Fibroblast of skin of left biceps (primary cell): ENCODE results near the gene XYLT1.
"Not testable (repeated sequence)": the region's sequence is repeated elsewhere in the genome, so short reads cannot be mapped to it uniquely, and the experiment has no call there.

Experiments
- DNase-seq, 2 experiments: peaks; one replicate each; pipeline ENCODE4 v3.0.0-alpha.2; 2013; ENCODE audit warnings: low read depth in 2 of 2

Gene XYLT1, protein sequence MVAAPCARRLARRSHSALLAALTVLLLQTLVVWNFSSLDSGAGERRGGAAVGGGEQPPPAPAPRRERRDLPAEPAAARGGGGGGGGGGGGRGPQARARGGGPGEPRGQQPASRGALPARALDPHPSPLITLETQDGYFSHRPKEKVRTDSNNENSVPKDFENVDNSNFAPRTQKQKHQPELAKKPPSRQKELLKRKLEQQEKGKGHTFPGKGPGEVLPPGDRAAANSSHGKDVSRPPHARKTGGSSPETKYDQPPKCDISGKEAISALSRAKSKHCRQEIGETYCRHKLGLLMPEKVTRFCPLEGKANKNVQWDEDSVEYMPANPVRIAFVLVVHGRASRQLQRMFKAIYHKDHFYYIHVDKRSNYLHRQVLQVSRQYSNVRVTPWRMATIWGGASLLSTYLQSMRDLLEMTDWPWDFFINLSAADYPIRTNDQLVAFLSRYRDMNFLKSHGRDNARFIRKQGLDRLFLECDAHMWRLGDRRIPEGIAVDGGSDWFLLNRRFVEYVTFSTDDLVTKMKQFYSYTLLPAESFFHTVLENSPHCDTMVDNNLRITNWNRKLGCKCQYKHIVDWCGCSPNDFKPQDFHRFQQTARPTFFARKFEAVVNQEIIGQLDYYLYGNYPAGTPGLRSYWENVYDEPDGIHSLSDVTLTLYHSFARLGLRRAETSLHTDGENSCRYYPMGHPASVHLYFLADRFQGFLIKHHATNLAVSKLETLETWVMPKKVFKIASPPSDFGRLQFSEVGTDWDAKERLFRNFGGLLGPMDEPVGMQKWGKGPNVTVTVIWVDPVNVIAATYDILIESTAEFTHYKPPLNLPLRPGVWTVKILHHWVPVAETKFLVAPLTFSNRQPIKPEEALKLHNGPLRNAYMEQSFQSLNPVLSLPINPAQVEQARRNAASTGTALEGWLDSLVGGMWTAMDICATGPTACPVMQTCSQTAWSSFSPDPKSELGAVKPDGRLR

GRCh38 chr16:17470908-17471718, at the start of gene XYLT1:
XYLT1 (minus strand) TSS chr16:17470960; CDS start chr16:17470796, 164 bp downstream.
- peak; percentile 78 to 80 for DNase-seq

- no peak for DNase-seq
Observed at GRCh38 chr16:17520111-17520510, 49.4 kb upstream of the XYLT1 start.

DNA sequence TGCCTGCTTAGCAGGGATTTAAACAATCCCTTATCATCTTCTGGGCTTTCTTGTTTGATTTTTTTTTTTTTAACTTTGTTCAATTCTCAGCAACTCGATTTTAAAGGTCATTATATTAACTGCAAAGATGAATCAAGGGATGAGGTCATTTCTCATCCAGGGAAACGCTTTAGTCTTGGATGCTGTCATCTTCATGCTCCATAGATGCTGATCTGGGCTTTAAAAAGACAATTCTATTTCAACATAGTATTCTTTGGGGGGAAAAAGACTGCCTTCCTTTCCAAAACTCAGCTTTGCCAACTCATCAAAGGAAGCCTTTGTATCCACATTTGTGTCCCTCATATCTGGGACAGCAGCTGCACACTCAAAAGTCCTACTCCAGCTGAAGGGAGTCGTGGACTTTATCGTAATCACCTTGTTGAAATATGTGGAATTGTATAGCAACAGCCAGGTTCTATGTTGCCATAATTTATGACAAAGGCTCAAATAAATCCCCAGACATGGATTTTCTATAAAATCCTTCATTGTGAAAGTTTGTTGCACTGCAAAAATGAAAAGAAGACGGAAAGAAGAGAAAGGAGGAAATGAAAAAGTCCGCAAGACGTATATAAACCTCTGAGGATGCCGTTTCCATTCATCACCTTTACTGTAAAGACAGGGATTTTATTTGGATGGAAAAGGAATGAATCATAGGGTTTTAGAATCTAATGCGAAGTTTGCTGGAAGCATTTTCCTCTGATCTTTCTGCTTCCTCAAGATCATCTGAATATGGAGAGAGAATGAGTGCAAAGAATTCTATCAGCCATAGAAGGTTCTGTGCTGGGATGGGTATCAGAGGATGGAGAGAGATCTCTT, 48.6 kb upstream of the XYLT1 start:
- DNase-seq = no peak

GRCh38 chr16:17518441-17518840, 47.7 kb upstream of the XYLT1 start:
- DNase-seq = no peak

DNA sequence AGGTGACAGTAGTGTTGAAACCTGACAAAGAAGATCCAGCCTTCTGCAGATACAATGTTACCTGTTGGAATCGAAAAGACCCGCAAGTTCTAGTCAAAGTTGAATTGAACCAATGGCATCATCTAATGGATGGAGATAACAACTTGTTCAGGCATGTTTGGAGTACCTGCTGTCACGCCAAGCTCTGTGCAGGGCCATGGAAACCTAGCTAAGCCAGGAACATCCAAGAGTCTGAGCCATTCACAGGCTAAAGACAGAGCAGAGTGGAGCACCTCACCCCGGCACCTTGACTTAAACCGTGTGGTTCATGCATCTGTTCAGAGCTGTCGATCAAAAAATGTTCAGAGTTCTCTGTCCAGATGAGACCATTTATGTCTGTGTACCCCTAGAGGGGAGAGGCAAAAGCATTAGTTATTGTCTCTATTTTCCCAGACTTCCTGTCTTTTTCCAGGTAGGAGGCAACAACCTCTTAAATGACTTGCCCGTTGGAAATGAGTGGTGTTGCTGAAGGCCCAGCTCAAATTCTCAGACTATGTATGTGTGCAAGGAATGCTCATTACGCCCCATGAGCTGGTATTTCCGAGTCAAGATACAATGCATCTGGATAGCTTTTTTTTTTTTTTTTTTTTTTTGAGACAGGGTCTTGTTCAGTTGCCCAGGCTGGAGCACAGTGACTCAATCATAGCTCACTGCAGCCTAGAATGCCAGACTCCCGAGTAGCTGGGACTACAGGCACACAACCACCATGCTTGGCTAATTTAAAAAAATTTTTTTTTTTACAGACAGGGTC, 44.9 kb upstream of the XYLT1 start:
- DNase-seq = no peak

- no peak for DNase-seq
Observed at GRCh38 chr16:17512636-17513220, 42.0 kb upstream of the XYLT1 start.

DNA sequence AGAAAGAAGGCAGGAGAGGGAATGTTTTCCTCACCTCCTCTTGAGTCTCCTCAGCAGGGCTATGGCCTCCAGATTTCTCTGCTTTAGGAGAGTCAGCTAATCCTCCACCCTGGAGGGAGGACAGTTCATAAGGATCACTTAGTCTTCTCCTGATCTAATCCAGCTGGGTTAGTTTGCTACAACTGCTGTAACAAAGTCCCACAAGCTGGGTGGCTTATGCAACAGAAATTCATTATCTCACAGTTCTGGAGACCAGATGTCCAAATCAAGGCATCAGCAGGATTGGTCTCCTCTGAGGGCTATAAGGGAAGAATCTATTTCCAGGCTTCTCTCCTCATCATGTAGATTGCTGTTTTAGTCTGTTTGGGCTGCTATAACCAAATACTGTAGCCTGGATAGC, 40.6 kb upstream of the XYLT1 start:
- DNase-seq = peak; percentile 89

- DNase-seq = peak; percentile 68 to 78
Observed at GRCh38 chr16:17510567-17510966, 39.8 kb upstream of the XYLT1 start.

DNA sequence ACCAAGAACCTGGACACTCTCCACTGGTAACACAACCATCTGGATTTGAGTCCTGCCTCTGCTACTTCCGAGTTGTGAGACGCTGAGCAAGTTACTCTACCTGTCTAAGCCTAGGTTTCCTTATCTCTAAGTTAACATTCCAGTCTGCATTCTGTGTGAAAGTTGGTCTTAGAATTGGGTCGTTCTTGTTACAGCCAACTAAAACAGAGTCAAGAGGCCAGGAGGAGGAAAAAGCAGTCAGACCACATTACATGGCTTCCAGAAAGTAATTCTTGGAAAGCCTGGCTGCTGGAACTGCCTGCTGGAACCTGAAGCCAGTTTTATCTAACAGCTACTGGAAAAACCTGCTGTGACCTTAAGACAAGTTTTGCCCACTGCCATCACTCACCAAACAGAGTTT, 38.4 kb upstream of the XYLT1 start:
- DNase-seq = no peak

GRCh38 chr16:17508303-17508702, 37.5 kb upstream of the XYLT1 start:
- DNase-seq = no peak

- not testable (repeated sequence) for DNase-seq
Observed at GRCh38 chr16:17507516-17507915, 36.8 kb upstream of the XYLT1 start.

DNA sequence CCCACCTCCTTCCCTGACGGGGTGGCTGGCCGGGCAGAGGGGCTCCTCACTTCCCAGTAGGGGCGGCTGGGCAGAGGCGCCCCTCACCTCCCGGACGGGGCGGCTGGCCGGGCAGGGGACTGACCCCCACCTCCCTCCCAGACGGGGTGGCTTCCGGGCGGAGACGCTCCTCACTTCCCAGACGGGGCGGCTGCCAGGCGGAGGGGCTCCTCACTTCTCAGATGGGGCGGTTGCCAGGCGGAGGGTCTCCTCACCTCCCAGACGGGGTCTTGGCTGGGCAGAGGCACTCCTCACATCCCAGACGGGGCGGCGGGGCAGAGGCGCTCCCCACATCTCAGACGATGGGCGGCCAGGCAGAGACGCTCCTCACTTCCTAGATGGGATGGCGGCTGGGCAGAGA, 35.1 kb upstream of the XYLT1 start:
- DNase-seq = not testable (repeated sequence)

- no peak for DNase-seq
Observed at GRCh38 chr16:17504050-17504449, 33.3 kb upstream of the XYLT1 start.

DNA sequence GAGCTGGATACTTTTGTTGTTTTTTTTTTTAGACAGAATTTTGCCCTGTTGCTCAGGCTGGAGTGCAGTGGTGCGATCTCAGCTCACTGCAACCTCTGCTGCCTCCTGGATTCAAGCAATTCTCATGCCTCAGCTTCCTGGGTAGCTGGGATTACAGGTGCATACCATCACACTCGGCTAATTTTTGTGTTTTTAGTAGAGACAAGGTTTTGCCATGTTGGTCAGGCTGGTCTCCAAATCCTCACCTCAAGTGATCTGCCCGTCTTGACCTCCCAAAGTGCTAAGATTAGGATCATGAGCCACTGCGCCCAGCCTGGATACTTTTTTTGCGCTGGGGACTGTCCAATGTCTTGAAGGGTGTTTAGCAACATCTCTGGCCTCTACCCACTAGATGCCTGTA, 32.6 kb upstream of the XYLT1 start:
- DNase-seq = no peak

GRCh38 chr16:17501321-17501720, 30.6 kb upstream of the XYLT1 start:
- DNase-seq = no peak

DNA sequence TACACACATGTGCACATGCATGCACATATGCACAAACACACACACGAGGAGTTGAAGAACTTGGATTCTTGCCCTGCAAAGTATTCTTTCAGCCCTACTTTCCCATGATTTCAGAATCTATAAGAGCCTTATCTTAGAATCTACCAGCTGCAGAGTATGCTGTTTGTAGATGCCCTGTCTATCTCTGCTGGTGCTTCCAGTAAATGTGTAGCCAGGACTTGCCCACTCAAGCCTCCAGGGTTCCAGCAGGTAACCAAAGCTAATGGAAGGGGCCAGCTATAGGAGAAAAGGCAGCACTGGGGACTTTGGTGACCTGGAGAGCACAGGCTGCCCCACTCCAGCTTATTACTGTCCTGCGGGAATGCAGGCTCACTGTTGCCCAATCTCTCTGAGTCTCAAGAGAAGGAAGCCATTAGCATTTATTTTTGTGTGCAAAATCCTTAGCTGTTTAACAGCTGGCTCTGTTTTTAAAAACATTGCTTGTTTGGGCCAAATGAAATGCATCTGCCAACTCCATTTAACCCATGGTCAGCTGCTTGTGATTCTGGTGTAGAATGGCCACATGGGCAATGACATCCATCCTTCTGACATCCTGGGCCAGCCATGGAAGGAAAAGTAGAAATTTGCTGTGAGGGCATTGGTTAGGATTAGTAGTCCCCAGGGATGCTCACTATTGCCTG, 28.6 kb upstream of the XYLT1 start:
- DNase-seq = no peak

- no peak for DNase-seq
Observed at GRCh38 chr16:17497648-17498047, 26.9 kb upstream of the XYLT1 start.

DNA sequence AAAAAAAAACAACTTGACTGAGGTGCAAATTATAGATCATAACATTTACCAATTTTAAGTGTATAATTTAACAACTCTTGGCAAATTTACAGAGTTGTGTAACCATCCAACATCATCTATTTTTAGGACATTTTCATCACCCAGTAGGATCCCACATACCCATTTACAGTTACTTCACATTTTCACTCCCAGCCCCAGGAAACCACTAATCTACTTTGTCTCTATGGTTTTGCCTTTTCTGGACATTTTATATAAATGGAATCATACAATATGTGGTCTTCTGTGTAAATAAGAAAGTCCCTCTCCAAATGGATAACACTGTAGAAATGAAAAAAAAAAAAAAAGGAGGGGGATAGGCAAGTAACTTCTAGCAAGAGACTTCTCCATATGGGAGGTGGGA, 26.1 kb upstream of the XYLT1 start:
- no peak for DNase-seq

DNA sequence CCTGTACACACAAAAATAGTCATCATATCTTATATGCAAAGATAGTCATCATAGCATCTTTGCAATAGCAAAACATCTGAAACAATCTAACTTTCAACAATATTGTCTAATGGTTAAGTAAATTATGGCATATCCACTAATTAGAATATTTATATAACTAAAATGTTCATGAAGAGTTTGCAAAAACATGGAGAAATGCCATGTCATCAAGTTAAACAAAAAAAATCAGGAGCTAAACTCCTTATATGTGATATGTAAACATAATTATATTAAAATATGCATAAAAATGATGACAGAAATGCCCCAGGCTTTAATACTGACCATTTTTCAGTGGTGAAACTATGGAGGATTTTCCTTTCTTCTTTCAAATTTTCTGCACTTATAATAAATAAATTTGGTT, 22.3 kb upstream of the XYLT1 start:
- DNase-seq = no peak
